HG02840 (cell line): Measurements from ENCODE around the gene AFDN.

ENCODE experiments used
- ATAC-seq: cut with Tn5 transposase; IDR thresholded peaks from one replicate; pipeline ENCODE4 v1.9.1; 2021; ENCODE audit warnings: mild to moderate bottlenecking, moderate library complexity, moderate number of reproducible peaks; ENCODE audit not compliant: unreplicated experiment, low FRiP score

The AFDN gene, protein sequence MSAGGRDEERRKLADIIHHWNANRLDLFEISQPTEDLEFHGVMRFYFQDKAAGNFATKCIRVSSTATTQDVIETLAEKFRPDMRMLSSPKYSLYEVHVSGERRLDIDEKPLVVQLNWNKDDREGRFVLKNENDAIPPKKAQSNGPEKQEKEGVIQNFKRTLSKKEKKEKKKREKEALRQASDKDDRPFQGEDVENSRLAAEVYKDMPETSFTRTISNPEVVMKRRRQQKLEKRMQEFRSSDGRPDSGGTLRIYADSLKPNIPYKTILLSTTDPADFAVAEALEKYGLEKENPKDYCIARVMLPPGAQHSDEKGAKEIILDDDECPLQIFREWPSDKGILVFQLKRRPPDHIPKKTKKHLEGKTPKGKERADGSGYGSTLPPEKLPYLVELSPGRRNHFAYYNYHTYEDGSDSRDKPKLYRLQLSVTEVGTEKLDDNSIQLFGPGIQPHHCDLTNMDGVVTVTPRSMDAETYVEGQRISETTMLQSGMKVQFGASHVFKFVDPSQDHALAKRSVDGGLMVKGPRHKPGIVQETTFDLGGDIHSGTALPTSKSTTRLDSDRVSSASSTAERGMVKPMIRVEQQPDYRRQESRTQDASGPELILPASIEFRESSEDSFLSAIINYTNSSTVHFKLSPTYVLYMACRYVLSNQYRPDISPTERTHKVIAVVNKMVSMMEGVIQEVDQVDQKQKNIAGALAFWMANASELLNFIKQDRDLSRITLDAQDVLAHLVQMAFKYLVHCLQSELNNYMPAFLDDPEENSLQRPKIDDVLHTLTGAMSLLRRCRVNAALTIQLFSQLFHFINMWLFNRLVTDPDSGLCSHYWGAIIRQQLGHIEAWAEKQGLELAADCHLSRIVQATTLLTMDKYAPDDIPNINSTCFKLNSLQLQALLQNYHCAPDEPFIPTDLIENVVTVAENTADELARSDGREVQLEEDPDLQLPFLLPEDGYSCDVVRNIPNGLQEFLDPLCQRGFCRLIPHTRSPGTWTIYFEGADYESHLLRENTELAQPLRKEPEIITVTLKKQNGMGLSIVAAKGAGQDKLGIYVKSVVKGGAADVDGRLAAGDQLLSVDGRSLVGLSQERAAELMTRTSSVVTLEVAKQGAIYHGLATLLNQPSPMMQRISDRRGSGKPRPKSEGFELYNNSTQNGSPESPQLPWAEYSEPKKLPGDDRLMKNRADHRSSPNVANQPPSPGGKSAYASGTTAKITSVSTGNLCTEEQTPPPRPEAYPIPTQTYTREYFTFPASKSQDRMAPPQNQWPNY (N-terminal part only)

DNA sequence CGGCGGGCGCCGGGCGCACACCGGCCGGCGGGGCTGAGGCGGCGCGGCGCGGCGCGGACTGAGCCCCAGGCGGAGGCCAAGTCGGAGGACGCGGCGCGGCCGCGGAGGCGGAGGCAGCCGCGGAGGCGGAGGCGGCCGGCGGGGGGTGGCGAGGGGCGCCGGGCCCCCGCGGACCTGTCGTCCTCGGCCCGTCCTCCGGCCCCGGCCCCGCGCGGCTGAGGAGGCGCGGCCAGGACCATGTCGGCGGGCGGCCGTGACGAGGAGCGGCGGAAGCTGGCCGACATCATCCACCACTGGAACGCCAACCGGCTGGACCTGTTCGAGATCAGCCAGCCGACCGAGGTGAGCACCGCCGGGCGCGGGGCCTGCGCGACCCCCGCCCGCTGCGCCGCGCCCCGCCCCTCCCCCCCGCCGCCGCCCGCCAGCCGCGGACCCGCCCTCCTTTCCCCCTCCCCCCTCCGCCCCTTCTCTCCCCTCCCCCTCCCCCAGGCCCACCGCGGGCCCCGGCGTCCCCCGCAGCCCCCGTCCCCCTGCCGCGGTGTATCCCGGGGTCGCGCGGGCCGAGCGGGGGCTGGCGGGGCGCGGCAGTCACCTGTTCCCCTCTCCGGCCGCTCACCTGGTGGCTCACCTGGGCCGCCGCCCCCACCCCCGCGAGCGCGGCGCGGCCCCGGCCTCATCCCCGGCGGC, at the start of gene AFDN:
TSS of gene AFDN (plus strand) at position 16 of the 687 bp plus-strand sequence. CDS start at position 238, 222 bp downstream.
- peak; percentile 34 for ATAC-seq

DNA sequence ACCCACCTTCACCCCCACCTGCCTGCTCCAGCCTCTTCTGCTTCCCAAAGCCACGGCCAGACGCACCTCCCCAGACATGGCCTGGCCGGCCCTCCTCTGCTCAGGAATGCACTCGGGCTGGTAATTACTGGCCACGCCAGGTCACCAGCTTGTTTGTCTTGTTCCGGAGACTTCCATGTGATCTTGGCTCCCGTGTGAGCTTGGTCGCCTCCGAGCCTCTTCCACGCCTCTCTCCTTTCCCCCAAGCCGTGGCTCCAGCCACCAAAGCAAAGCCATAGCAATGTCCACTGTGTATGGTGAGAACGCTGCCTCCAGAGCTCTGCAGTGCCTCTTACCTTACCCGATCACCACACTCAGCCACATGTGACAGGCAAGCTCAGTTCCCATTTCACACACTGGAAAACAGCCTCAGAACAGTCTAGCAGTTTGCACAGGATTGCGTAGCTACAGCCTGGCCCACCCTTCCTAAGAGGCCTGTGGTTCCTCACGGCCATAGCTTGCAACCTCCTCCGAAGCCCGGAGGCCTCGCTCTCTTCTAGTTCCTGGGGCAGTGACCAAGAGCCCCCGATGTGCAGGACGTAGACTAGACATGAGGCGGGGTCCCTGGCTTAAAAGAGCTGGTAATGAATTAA, 48.1 kb upstream of the AFDN start:
- no peak for ATAC-seq

DNA sequence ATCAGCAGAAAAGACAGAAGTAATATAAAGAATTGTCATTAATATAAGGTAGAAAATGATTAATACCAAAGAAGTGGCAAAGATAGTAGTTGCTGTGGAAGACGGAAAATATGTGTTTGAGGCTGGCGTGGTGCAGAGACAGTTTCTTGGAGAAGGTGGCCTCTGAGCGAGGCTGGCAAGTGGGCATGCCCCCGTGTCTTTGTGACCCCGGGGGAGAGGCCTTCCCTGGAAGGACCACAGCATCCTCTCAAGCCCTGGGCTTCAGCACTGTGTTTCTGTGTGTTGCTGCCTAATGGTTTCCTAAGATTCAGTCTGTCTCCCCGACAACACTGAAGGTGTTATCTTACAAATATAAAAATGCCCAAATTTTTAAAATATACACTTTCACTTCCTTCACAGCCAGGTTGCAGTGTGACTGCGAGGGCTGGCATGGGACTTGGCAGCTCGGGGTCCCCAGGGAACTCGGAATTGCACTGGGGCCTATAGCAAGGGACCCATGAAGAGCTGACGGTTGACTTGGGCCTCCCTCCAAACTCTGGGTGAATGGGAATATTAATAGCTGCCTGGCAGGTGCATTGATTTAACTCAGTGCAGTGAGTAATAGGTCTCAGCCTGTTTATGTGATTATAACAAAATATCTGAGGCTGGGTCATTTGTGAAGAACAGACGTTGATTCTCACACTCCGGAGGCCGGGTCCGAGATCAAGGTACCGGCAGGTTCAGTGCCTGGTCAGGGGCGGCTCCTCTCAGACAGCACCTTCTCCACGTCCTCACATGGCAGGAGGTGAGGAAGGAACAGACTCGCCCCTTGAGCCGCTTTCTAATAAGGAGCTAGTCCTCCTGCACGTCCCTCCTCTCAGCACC, 47.4 kb upstream of the AFDN start:
- no peak for ATAC-seq

DNA sequence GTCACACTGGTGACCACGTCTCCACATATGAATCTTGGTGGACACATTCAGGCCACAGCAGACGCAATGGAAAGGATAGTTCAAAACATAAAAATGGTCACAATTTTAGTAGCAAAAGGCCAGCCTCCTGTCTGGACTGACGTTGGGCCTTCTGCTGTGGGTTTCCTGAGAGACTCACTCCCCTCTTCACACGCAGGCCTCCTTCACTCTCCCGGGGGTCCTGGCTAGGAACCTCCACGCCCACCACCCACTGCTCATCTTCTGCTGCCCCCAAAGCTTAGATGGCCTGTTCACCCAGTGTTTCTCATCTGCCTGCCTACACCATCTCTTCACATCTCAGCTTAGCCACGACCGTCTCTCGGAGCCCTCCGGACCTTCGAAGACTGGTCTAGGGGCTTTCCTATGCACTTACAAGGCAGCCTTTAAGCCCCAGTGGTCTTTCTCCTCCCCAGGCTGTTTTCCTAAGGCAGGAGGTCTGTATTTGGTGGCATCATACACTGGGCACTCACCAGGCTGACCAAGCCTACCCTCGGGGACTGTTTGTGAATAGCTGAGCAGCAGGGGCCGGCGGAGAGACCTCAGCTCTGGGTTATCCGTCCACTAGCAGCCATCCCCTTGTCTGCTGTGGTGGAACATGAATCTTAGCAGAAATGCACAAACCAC, 46.6 kb upstream of the AFDN start:
- ATAC-seq, result no peak

DNA sequence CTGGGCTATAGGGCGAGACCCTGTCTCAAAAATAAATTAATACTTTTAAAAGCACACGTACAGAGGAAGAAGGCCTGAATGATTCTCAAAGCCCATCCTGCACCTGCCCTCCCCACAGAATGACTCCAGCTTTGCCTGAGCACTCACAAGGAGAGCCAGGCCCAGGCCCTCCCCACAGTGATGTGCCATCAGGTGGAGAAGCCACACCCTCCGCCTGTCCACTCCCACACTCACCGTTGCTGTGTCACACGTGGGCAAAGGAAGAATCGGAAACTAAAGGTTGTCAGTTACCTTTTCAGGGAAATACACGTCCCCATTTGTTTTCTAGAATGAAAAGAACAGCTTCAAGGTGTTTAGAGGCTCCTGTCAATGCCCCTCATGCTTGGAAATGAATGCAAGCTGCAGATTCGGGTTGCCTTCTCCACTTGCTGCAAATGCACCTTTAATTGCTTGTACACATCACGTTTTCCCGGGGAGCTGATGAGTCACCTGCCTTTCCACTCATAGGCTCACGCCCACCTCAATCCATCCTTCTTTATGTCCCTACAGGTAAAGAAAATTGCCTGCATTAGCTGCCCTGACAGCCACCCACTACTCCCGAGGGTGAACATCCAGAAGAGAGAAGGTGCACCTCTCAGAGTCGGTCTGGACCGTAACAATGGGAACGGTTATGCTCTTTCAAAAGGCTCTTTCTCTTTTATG, 45.5 kb upstream of the AFDN start:
- no peak for ATAC-seq

DNA sequence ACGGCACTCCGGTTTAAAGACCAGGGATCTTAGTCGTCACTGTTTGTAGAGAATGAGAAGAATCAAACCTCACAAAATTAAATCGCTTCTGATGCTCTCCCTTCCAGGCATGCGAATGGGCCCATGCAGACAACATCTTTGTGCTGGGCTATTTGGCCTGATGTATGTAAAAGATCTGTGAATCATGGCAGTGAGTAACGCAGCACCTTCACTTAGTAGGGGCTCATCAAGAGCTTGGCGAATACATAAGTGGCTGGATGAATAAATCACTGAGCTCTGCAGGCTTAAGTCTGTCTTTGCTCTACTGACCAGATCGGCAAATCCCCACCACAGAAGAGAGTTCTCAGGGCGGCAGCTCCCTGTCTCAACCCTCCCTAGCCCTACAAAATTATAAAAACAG, 44.8 kb upstream of the AFDN start:
- ATAC-seq, result no peak

DNA sequence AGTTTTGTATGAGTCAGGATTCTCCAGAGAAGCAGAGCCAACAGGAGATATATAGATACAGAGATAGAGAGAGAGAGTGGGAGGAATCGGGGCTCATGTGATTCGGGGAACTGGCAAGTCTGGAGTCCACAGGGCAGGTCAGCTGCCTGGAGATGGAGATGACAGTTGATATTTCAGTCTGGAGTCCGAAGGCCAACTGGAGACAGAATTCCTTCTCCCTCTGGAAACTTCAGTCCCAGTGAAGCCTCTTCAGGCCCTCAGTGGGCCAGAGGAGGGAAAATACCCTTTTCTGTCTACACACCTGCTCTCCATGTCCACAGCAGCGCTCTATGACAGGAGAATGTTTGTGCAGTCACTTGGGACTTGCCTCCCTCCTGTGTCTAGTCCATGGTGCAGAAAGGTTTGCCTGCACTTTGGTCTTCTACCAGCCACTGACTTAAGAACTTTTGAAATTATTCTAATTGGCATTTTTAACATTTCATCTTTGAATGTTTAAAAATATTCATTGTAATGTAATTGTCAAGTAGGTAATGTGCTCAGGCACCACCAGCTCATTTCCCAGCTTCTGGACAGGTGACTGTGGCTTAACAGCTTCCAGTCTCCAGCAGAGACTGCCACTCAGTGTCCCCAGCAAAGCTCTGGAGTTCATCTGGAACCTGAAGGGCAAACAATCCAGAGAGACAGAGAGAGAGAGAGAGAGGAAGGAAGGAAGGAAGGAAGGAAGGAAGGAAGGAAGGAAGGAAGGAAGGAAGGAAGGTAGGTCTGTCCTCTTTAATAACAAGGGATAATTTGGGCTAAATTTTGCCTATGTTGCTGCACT, 43.8 kb upstream of the AFDN start:
- no peak for ATAC-seq

DNA sequence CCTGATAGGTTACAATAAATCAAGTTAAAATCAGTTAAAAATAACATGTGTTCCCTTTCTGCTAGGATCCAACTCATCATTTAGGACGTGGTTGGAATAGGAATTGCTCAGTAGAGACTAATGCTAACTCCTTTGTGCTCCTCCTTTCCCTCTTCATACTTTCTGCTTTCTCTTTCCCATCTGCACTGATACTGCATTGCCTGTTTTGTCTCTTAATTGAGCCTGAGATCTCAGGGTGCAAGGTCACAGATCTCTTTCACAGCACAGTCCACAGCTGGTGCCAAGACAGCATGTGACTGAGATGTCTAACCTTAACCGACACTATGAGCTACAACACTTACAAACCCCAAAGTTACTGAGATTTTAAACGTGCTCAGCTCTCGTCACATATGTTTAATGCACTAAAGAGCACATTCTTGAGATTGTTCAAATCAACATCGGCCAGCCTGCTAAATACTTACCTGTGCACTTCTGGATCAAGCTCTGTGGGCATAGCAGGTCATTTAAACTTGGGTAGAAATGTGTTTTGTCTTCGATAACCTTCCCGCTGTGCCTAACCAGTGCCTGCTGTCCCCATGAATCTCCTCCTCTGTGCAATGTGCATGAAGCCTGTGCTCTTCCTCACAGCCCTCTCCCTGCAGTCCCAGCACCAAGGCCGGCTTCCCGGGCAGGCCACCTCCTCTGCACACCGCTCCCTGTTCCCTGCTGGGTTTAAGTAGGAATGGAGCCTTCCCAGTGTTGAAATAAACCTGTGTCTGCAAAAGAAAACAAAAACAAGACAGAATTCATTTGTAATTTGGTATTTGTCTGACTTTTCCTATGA, 39.6 kb upstream of the AFDN start:
- no peak for ATAC-seq

DNA sequence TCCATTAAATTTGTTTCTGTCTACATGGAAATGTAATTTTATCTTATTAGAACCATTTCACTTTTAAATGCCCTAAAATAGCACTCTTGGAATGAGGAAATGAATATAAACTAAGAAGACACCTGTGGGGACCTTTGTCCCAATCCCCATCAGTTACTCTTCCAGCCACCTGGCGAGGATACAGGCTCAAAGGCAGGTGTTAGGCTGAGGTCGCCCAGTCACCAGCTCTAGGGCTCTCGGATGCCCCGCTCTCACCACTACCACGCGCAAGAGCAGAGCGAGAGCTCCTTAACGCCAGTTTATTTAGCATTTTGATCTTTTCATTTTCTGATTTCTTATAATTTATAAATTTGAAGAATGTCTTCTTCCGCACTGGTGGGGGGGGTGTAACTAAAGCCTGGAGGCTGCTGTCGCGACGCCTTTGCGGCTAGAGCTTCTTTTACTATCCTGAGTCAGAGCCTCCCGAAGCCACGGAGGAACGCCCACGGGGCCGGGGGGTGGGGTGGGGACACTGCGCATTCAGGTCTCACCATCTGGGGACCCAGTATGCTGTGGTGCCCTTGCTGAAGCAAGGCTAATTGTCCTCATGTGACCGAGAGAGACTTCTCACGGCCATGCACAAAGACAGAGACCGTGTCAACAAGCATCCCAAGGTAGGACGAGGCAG, 38.7 kb upstream of the AFDN start:
- no peak for ATAC-seq

DNA sequence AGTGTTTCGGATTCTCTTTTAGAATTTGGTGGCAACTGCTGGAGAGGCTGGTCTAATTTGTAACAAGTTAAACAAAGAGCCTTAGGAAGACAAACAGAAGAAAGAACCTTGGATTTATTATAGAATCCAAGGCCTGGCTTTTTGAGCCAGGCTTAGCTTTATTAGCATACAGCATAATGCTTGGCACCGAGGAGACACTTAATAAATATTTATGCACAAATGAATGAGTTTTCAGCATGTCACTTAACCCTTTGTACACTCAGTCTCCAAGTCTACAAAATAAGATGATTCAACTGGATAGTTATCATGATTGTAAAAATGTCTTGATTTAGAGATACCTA, 38.2 kb upstream of the AFDN start:
- ATAC-seq, result no peak

DNA sequence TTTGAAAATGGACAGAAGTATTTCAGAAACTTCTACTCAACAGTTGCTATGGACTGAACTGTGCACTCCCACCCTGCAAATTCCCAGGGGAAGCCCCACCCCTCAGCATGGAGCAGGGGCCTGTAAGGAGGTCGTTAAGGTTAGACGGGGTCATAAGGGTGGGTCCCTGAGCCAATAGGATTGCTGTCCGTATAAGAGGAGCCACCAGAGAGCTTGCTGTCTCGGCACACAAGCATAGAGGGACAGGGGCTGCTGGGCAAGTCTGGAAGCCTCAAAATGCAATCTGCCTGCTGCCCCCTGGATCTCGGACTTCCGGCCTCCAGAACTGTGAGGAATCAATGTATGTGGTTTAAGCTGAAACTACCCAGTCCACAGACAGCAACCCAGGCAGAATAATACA, 37.4 kb upstream of the AFDN start:
- no peak for ATAC-seq

DNA sequence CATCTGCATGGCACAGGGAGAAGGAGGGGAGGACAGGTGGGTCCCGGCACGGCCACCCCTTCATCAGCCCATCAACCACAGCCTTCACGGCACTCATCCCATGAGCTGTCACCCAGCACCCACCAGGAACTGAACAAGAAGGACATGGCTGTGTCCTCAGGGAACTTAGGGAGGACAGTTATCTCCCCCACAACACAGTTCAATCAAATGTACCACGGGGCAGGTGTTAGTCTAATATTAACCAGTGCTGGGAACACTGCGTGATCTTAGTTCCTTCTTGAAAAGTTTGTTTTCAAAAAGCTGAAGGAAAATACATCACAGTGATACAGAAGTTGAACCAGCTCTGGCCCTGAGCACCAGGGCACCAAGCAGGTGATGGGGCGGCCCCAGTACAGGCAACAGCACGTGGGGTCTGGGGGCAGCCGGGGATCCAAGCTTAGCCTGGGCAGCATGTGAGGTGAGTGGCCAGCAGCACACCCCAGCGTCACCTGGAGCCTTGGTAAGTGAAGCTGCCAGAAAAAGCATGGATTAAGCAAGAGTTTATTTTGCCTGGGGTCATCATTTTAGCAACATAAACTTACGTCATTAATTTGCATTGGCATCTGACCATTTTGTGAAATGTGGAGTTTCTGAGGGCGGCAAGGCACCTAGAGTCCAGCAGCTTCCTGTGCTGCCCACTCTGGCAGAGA, 35.5 kb upstream of the AFDN start:
- no peak for ATAC-seq

DNA sequence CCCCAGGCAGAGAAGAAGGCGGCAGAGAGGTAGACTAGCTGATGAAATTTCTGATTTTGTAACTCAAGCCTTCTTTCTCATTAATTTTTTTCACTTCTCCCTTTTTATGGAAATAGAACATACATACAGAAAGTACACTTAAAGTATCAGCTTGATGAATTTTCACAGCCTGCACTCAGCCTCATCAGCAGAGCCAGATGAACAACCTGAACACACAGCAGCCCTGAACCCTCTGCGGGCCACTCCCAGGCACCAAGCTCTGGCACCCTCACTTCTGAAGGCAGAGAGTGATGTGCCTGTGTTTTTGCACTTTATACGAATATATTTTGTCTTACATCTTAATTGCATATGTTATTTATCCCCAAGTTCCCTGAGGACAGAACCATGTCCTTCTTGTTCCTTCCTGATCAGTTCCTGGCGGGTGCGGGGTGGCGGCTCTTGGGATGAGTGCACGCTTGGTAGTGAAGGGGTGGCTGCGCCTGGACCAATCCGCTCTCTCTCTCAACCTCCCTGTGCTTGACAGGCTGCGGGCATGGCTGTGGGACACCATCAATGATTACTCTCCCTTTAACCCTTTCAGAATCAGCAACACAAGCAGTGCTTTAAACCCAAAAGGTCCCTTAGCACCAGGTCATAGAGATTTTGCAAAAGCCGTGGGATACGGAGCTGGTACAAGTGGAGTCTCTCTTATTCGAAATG, 34.8 kb upstream of the AFDN start:
- ATAC-seq, result no peak

DNA sequence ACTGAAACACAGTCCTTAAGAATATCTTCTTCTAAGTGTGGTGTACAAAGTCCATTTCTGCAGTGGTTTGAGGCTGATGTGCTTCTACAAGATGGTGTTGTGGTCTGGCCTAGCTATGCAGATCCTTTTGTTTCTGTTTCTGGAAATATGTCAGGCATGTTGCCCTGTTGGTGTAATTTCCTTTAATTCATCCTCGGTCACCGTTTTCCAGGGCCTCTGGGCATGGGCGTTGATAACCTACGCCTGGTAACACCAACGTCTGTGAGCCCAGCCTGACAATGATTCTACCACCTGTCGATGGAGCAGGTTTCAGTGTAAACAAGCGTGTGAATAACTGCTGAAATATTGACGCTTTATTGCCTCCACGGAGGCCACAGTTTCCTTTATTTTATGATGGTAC, 33.3 kb upstream of the AFDN start:
- no peak for ATAC-seq
